T-helper 1 cell treated with Interleukin-12 subunit alpha and Interleukin-12 subunit beta and Interleukin-4 antibody, amounts not matched to agents 30 μg/mL and 1 μg/mL, for 36 hours (primary cell): ENCODE results near the gene LRAT.
"Not testable (repeated sequence)": the region's sequence is repeated elsewhere in the genome, so short reads cannot be mapped to it uniquely, and the experiment has no call there.

Experiments used
- H3K27ac Mint-ChIP-seq: one replicate; pipeline ENCODE4 v1.8.0; 2021; ENCODE audit warnings: mild to moderate bottlenecking, mixed read lengths
- H3K27me3 Mint-ChIP-seq: one replicate; pipeline ENCODE4 v1.8.0; 2021; ENCODE audit warnings: low read depth, mixed read lengths
- H3K36me3 Mint-ChIP-seq: one replicate; pipeline ENCODE4 v1.8.0; 2021; ENCODE audit warnings: low read depth, mixed read lengths
- H3K4me1 Mint-ChIP-seq: one replicate; pipeline ENCODE4 v1.8.0; 2021; ENCODE audit warnings: low read depth, mixed read lengths
- H3K4me3 Mint-ChIP-seq: one replicate; pipeline ENCODE4 v1.8.0; 2021; ENCODE audit warnings: mild to moderate bottlenecking, moderate library complexity, mixed read lengths
- H3K9me3 Mint-ChIP-seq: one replicate; pipeline ENCODE4 v1.8.0; 2021; ENCODE audit warnings: mixed read lengths

Gene LRAT

GRCh38 chr4:154743683-154744340 is at the start of gene LRAT:
Gene LRAT (plus strand): TSS chr4:154744000. CDS start chr4:154744327, 327 bp downstream.
- Mint-ChIP-seq H3K27ac (peak within 1 kb of the TSS; percentile 36), H3K36me3 (peaks cover 2% of the 10 kb centered on the region), H3K27me3 (peaks cover 78% of the 10 kb centered on the region), H3K4me3 (peak within 1 kb of the TSS; percentile 86), H3K9me3 (no peaks in the 10 kb centered on the region), H3K4me1 (peaks cover 13% of the 10 kb centered on the region)

GRCh38 chr4:154707877-154708276 is 35.9 kb upstream of the LRAT start:
- Mint-ChIP-seq H3K36me3 (no peaks in the 10 kb centered on the region), H3K9me3 (no peaks in the 10 kb centered on the region), H3K4me1 (no peaks in the 10 kb centered on the region), H3K4me3 (no peak overlapping the region), H3K27me3 (peaks cover 9% of the 10 kb centered on the region), H3K27ac (no peak overlapping the region)

GRCh38 chr4:154709550-154709949 is 34.2 kb upstream of the LRAT start:
- Mint-ChIP-seq H3K9me3 (no peaks in the 10 kb centered on the region), H3K4me1 (no peaks in the 10 kb centered on the region), H3K36me3 (no peaks in the 10 kb centered on the region), H3K4me3 (no peak overlapping the region), H3K27ac (no peak overlapping the region), H3K27me3 (peaks cover 13% of the 10 kb centered on the region)

GRCh38 chr4:154711522-154711921 is 32.3 kb upstream of the LRAT start:
- H3K27me3 Mint-ChIP-seq, result peaks cover 24% of the 10 kb centered on the region

GRCh38 chr4:154714339-154715040 is 29.3 kb upstream of the LRAT start:
- Mint-ChIP-seq H3K27ac (no peak overlapping the region), H3K4me1 (peaks cover 8% of the 10 kb centered on the region), H3K27me3 (peaks cover 21% of the 10 kb centered on the region), H3K36me3 (no peaks in the 10 kb centered on the region), H3K9me3 (no peaks in the 10 kb centered on the region), H3K4me3 (no peak overlapping the region)

More at GRCh38 chr4:154711522-154711921, 32.3 kb upstream of the LRAT start:
- Mint-ChIP-seq H3K9me3 (no peaks in the 10 kb centered on the region), H3K4me3 (no peak overlapping the region), H3K36me3 (no peaks in the 10 kb centered on the region), H3K4me1 (no peaks in the 10 kb centered on the region), H3K27ac (no peak overlapping the region)

- Mint-ChIP-seq H3K36me3 (no peaks in the 10 kb centered on the region), H3K4me3 (no peak overlapping the region), H3K27me3 (peaks cover 15% of the 10 kb centered on the region), H3K9me3 (no peaks in the 10 kb centered on the region), H3K4me1 (peaks cover 13% of the 10 kb centered on the region), H3K27ac (no peak overlapping the region)
These were observed 24.7 kb upstream of the LRAT start for GRCh38 chr4:154719087-154719486.

GRCh38 chr4:154720123-154720522 is 23.7 kb upstream of the LRAT start:
- Mint-ChIP-seq H3K27ac (no peak overlapping the region), H3K9me3 (no peaks in the 10 kb centered on the region), H3K4me3 (no peak overlapping the region), H3K36me3 (no peaks in the 10 kb centered on the region), H3K4me1 (peaks cover 13% of the 10 kb centered on the region), H3K27me3 (peaks cover 12% of the 10 kb centered on the region)

GRCh38 chr4:154720618-154721267 is 23.1 kb upstream of the LRAT start:
- Mint-ChIP-seq H3K4me3 (no peak overlapping the region), H3K27ac (no peak overlapping the region), H3K36me3 (no peaks in the 10 kb centered on the region), H3K27me3 (peaks cover 11% of the 10 kb centered on the region), H3K4me1 (peaks cover 13% of the 10 kb centered on the region), H3K9me3 (no peaks in the 10 kb centered on the region)

GRCh38 chr4:154722262-154722661 is 21.5 kb upstream of the LRAT start:
- peaks cover 13% of the 10 kb centered on the region for H3K4me1 Mint-ChIP-seq
- H3K27ac Mint-ChIP-seq, result no peak overlapping the region
- no peak overlapping the region for H3K4me3 Mint-ChIP-seq
- H3K9me3 Mint-ChIP-seq, result no peaks in the 10 kb centered on the region
- peaks cover 4% of the 10 kb centered on the region for H3K27me3 Mint-ChIP-seq
- H3K36me3 Mint-ChIP-seq, result no peaks in the 10 kb centered on the region

- H3K27me3 Mint-ChIP-seq, H3K36me3 Mint-ChIP-seq, H3K27ac Mint-ChIP-seq, H3K4me3 Mint-ChIP-seq, H3K9me3 Mint-ChIP-seq: not testable (repeated sequence)
- H3K4me1 Mint-ChIP-seq, result peaks cover 13% of the 10 kb centered on the region
These were observed 20.2 kb upstream of the LRAT start for GRCh38 chr4:154723601-154724000.

- no peaks in the 10 kb centered on the region for H3K36me3 Mint-ChIP-seq
- H3K9me3 Mint-ChIP-seq, result no peaks in the 10 kb centered on the region
- no peak overlapping the region for H3K4me3 Mint-ChIP-seq
- H3K27me3 Mint-ChIP-seq, result peaks cover 4% of the 10 kb centered on the region
- no peak overlapping the region for H3K27ac Mint-ChIP-seq
- no peaks in the 10 kb centered on the region for H3K4me1 Mint-ChIP-seq
These were observed 16.3 kb upstream of the LRAT start for GRCh38 chr4:154727540-154727939.

- Mint-ChIP-seq H3K36me3 (no peaks in the 10 kb centered on the region), H3K4me3 (no peak overlapping the region), H3K4me1 (no peaks in the 10 kb centered on the region), H3K27me3 (peaks cover 24% of the 10 kb centered on the region), H3K9me3 (no peaks in the 10 kb centered on the region), H3K27ac (no peak overlapping the region)
These were observed 12.0 kb upstream of the LRAT start for GRCh38 chr4:154731756-154732155.

- Mint-ChIP-seq H3K4me1 (no peaks in the 10 kb centered on the region), H3K27me3 (peaks cover 26% of the 10 kb centered on the region), H3K36me3 (no peaks in the 10 kb centered on the region), H3K9me3 (no peaks in the 10 kb centered on the region), H3K27ac (no peak overlapping the region), H3K4me3 (no peak overlapping the region)
These were observed 11.1 kb upstream of the LRAT start for GRCh38 chr4:154732669-154733068.

GRCh38 chr4:154736770-154737169 is 7.0 kb upstream of the LRAT start:
- H3K4me3 Mint-ChIP-seq, result no peak overlapping the region
- H3K4me1 Mint-ChIP-seq, result peaks cover under 1% of the 10 kb centered on the region
- no peaks in the 10 kb centered on the region for H3K9me3 Mint-ChIP-seq
- H3K27me3 Mint-ChIP-seq, result peaks cover 41% of the 10 kb centered on the region
- H3K36me3 Mint-ChIP-seq, result no peaks in the 10 kb centered on the region
- H3K27ac Mint-ChIP-seq, result no peak overlapping the region

GRCh38 chr4:154738426-154738825 is 5.4 kb upstream of the LRAT start:
- Mint-ChIP-seq H3K36me3 (no peaks in the 10 kb centered on the region), H3K9me3 (no peaks in the 10 kb centered on the region), H3K4me1 (peaks cover 7% of the 10 kb centered on the region), H3K27ac (no peak overlapping the region), H3K4me3 (no peak overlapping the region), H3K27me3 (peaks cover 46% of the 10 kb centered on the region)
